Gastroesophageal sphincter (tissue), 3 donors: ENCODE data around the gene GLI1.

ENCODE experiments used
- CTCF ChIP-seq, 4 experiments: fragments of 200-600 bp in 2 of 4; fragments of 450-650 bp in 2 of 4; sonication (generic) in 1 of 4; IDR thresholded peaks; one replicate each; pipeline ENCODE4 v1.5.1; 2017 to 2019; ENCODE audit warnings: antibody characterized with exemption in 4 of 4, mild to moderate bottlenecking in 2 of 4, moderate library complexity in 2 of 4
- POLR2A ChIP-seq, 2 donors: fragments of 450-650 bp; IDR thresholded peaks; one replicate each; pipeline ENCODE4 v1.6.1; 2017; ENCODE audit warnings: antibody characterized with exemption in 2 of 2, mild to moderate bottlenecking in 2 of 2, moderate library complexity in 1 of 2
- POLR2AphosphoS5 ChIP-seq: sonication (generic); formaldehyde crosslinking; IDR thresholded peaks from one replicate; pipeline ENCODE4 v1.6.1; 2017; ENCODE audit warnings: antibody characterized with exemption

- TF ChIP-seq CTCF (IDR thresholded peaks at IDR 0.05) (no peak), POLR2A (IDR thresholded peaks at IDR 0.05) (no peak), POLR2AphosphoS5 (no peak)
Measured at GRCh38 chr12:57464569-57464968, 5.0 kb downstream of the GLI1 start.
